ENCODE measurements around the gene METTL9. TPM values are rescaled to one million over a fixed set of nuclear protein-coding genes. Genes with fewer than 3 reads are reported as not detected.
A peak's percentile ranks its signal among the peaks of the same experiment; 100 is the strongest.

Gene METTL9
- total and polyA plus RNA-seq, 2 of the 13 experiments (the other 11 are each of a cell fraction or from before 2014, with no cell fraction given), result 123 to 204 TPM

GRCh38 chr16:21628121-21628726, 28.8 kb downstream of the METTL9 start (continued):
- no peak for TF ChIP-seq ATM (IDR thresholded peaks at IDR 0.05; ENCODE audit: borderline replicate concordance)
- TF ChIP-seq ZNF761 (CRISPR knock-in tag; conservative IDR thresholded peaks at IDR 0.05), result no peak
- peak; percentile 56 for TF ChIP-seq HNRNPK (IDR thresholded peaks at IDR 0.05; ENCODE audit: low read depth, low read length, poor library complexity, severe bottlenecking)
- TF ChIP-seq ZNF329 (CRISPR knock-in tag; IDR thresholded peaks at IDR 0.05; ENCODE audit: low read depth), result no peak
- no peak for TF ChIP-seq ZSCAN5A (CRISPR knock-in tag; IDR thresholded peaks at IDR 0.05; ENCODE audit: borderline replicate concordance)
- no peak for TF ChIP-seq ARID4A (CRISPR knock-in tag; IDR thresholded peaks at IDR 0.05; ENCODE audit: borderline replicate concordance)
- TF ChIP-seq HES4 (CRISPR knock-in tag; IDR thresholded peaks at IDR 0.05; ENCODE audit: borderline replicate concordance), result no peak
- TF ChIP-seq ZNF768 (CRISPR knock-in tag; IDR thresholded peaks at IDR 0.05), result no peak
- TF ChIP-seq DPF2 (CRISPR knock-in tag; IDR thresholded peaks at IDR 0.05; ENCODE audit: borderline replicate concordance, low read depth), result no peak
- no peak for TF ChIP-seq POLR2AphosphoS5 (IDR thresholded peaks at IDR 0.05; ENCODE audit: low read depth, low read length)
- TF ChIP-seq HMGXB4 (CRISPR knock-in tag; IDR thresholded peaks at IDR 0.05; ENCODE audit: borderline replicate concordance in 1 of 2, low read depth in 1 of 2), result no peak
- no peak for TF ChIP-seq SOX13 (IDR thresholded peaks at IDR 0.05)
- TF ChIP-seq SOX13 (CRISPR knock-in tag; conservative IDR thresholded peaks at IDR 0.05 in 1 of 2, IDR thresholded peaks at IDR 0.05 in 1 of 2), result peak in 1 of 2 experiments; percentile 75; a peak in 2 of 4 replicates
- TF ChIP-seq ZNF124 (CRISPR knock-in tag; IDR thresholded peaks at IDR 0.05), result no peak
- TF ChIP-seq RXRB (CRISPR knock-in tag; IDR thresholded peaks at IDR 0.05; ENCODE audit: borderline replicate concordance), result 0 out of 2 replicates have a peak, but pooled peaks have one; percentile 13
- TF ChIP-seq CENPX (CRISPR knock-in tag; IDR thresholded peaks at IDR 0.05), result no peak
- no peak for TF ChIP-seq ADNP (CRISPR knock-in tag; IDR thresholded peaks at IDR 0.05)
- TF ChIP-seq ARNT2 (CRISPR knock-in tag; IDR thresholded peaks at IDR 0.05; ENCODE audit: low read depth), result no peak
- TF ChIP-seq GATAD2A (CRISPR knock-in tag; IDR thresholded peaks at IDR 0.05), result peak; percentile 41; the same call in 1 of the 2 replicates
- no peak for TF ChIP-seq U2AF1 (optimal IDR thresholded peaks at IDR 0.05; ENCODE audit: low read depth, low read length)
- no peak for TF ChIP-seq JUN (CRISPR knock-in tag; IDR thresholded peaks at IDR 0.05)
- TF ChIP-seq HNRNPUL1 (IDR thresholded peaks at IDR 0.05; ENCODE audit: low read depth, low read length), result 0 out of 2 replicates have a peak, but pooled peaks have one; percentile 47
- TF ChIP-seq ELF1 (CRISPR knock-in tag; IDR thresholded peaks at IDR 0.05), result no peak
- no peak for TF ChIP-seq ZNF713 (CRISPR knock-in tag; IDR thresholded peaks at IDR 0.05)

Measured in HepG2 (cell line).